Dedifferentiated amniotic fluid mesenchymal stem cell (primary cell): Measurements from ENCODE around the gene EFCAB11.

Experiments
- DNase-seq: peaks from one replicate; pipeline ENCODE4 v3.0.0-alpha.2; 2016; ENCODE audit errors: extremely low spot score

EFCAB11 gene

DNA sequence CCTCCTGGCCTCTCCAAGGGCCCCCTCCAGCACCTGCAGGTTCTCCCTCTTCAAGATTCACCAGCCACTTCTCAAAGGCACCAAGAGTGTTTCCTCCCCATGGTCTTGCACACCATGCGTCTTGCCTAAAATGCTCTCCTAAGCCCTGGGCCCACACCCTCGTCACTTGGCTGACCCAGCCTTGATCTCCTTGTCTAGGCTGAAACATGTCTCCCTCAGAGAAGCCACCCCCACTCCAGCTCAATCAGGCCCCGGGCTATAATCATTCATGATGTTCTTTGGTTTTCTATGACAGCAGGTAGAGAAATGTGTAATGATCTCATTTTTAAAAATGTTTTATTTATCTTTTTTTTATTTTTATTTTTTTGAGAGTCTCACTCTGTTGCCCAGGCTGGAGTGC, 88.1 kb downstream of the EFCAB11 start:
- no peak for DNase-seq

DNA sequence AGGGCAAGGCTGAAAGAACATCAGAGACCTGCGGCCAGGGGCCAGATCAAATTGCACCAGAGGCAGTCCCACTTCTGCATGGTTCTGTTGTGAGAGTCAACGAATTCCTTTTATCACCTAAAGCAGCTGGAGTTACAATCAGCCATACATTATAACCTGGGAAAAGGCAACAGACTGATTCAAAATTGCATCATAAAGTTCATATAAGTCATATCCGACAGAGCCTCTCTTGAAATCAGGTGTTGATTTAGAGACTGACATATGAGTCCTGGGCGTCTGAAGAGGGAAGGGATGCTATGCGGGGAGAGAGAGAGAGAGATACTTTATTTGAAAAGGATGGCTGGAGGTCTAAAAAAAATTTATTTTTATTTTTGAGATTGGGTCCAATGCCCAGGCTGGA, 89.4 kb downstream of the EFCAB11 start:
- no peak for DNase-seq

DNA sequence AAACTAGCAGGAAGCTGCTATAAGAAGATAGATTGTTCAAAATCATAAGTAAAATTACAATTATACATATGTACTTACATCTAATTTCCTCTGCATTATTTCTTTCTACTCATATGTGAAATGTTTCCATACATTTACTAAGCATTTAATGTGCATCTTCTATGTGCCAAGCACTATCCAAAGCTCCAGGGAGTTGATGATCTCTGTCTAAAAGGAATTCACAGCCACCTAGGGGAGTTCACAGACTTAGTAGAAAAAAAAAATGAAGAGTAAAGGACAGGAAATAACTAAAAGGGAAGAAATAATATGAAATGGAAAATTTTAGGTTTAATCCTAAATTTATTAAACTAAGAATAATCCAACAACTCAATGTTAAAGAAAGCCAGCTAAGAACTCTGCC, 91.7 kb downstream of the EFCAB11 start:
- no peak for DNase-seq

DNA sequence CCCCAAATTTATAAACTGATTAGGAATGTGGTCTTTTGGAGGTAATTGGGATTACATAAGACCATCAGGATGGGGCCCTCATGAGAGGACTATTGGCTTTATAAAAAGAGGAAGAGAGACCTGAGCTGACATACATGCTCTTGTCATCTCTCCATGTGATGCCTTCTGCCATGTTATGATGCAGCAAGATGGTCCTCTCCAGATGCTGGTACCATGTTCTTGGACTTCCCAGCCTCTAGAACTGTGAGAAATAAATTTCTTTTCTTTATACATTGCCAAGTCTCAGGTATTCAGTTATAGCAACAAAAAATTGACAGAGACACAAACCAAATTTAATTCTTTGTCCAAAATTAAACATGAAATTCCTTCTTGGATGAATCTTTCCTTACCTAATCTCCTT, 92.9 kb downstream of the EFCAB11 start:
- DNase-seq, result no peak

DNA sequence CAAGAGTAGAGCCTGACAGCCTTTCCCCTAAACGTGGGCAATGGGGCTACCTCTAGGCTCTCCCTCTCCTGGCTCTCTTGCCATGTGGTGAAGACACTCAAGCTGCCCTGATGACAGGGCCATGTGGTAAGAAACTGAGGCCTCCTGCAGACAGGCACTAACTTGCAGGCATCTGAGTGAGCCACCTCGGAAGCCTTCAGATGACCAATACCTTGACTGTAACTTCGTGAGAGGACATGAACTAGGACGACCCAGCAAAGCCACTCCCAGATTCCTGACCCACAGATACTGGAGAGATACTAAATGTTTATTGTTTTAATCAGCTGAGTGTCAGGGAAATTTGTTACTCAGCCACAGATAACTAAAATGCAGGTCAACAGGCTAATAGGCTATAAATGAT, 96.4 kb downstream of the EFCAB11 start:
- DNase-seq, result no peak

DNA sequence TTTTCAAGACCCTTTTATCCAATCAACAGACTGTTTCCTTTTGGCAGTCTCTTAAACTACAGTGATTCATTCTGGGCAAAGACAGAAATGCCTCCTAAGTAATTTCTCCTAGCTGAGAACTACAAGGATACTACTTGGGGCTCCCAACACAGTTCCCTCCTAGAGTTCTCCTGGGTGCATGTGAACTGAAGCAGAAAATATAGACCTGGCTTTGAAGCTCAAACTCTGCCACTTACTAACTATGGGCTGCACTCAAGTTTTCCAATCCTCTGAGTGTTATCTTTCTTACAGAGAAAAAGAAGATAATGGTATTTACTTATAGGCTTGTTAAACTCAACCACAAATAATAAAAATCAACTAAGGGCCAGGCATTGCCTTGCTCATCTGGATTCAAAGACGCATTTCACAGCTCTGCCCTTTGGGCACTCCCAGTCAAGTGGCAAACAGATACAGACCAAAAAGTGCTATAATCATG, 97.6 kb downstream of the EFCAB11 start:
- DNase-seq, result no peak

DNA sequence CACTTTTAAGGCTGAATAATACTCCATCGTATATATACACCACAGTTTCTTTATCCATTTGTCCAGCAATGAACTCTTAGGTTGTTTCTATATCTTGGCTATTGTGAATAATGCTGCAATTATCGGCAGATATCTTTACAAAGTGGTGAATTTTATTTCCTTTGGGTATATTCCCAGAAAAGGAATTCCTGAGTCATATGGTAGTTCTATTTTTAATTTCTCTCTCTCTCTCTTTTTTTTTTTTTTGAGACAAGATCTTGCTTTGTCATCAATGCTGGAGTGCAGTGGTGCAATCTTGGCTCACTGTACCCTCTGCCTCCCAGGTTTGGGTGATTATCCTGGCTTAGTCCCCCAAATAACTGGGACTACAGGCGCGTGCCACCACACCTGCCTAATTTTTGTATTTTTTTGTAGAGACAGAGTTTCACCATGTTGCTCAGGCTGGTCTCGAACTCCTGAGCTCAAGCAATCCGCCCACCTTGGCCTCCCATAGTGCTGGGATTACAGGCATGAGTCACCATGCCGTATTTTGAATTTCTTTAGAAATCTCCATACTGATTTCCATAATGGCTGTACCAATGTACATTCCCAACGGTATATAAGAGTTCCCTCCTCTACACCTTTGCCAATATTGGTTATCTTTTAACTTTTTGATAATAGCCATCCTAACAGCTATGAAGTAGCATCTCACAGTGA, 98.4 kb downstream of the EFCAB11 start:
- peak; percentile 87 for DNase-seq

DNA sequence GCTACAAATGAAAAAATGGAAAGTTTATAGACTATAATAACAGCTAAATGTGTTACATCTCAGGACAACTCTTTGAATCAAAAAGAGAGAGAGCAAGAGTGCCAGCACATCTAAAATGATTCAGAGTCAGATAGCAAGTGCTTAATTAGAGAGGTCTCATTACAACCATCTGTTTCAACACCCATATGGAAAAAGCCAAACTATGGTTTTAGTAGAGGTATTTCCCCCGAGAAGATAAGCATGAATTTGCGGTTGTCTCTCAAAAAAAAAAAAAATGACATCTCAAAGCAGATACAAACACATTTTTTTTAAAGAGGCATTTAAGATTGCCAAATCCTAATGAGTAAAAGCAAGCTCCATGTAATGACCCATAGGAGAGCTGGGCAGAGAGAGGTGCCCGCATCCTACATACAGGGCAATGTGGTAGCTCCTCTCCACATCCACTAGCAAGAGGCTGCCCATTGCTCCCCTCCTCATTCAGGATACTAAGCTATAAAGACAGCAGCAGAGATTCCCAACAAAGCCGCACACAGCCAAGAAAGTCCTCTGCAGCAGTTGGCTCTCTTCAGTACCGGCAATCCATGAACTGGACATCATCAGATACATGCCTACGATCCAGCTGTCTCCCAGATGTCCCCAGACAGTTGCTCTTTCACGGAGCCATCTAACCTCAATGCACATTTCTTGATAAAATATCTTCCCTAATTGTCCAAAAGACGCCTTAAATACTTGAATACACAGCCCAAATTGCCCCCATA, 100.4 kb downstream of the EFCAB11 start:
- no peak for DNase-seq

DNA sequence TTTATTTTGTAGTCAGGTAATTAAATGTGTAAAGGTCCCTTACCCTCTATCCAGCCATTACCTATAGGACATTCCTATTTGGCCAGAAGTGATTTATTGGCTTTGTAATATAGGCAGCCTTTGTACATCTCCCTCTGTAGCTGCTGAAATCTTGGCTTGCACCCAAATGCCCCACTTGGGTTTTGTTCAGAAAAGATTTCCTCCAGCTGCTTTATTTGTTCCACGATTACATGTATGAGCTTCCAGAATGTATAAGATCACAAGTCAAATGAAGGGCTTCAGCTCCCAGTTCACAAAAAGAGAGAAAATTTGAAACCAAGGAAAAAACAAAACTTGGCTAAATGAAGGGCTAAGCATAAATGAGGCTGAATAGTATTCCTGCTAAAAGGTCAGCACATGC, 103.4 kb downstream of the EFCAB11 start:
- no peak for DNase-seq

DNA sequence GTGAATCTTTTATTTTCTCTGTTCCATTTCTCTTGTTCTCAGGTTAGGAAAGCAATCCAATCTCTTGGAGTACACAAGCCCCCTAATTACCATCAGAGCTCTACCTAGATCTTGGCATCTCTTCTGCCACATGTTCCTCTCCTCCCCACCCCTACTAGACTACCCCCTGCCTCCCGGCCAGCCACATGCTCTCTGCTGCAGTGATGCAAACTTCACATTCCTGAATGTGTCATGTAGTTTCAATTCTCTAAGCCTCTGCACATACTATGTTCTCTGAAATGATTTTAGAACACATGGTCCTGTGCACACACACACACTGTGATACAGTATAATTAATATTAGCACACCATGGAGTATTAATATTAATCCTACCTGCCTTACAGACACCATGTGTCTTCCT, 104.6 kb downstream of the EFCAB11 start:
- DNase-seq, result no peak

DNA sequence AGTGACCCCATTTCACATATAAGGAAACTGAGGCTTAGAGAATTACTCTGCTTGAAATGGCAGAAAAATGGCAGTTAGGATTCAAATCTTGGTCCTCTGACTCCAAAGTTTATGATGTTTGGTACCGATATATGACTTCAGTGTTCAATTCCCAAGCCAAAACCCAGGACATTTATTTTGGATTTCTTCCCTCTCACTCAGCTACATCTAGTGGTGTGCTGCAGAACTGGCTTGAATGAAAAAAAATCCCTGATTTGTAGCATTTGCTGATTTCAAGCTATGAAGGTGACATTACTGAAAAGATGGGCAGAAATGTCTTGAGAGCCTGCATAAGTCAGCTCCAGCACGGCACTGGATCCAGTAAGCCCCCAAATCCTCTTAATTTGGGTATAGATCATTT, 106.4 kb downstream of the EFCAB11 start:
- DNase-seq, result no peak

DNA sequence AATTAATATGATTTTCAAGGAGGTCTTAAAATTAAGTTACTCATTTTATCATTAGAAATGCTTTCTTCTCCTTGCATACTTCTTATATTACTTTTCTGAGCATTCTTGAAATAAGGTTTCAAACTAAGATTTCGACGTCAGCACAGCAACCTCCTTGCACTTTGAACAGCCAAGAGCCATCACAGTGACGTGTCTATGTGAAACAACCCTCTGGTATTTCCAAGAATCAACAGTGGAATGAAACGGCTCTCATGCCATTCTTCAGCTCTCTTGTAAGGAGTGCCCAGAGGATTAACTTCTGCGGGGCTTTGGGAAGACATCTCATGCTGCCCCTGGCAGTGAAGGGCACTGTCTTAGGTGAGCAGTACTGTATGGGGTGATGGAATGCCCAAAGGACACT, 109.2 kb downstream of the EFCAB11 start:
- peak; percentile 58 for DNase-seq

DNA sequence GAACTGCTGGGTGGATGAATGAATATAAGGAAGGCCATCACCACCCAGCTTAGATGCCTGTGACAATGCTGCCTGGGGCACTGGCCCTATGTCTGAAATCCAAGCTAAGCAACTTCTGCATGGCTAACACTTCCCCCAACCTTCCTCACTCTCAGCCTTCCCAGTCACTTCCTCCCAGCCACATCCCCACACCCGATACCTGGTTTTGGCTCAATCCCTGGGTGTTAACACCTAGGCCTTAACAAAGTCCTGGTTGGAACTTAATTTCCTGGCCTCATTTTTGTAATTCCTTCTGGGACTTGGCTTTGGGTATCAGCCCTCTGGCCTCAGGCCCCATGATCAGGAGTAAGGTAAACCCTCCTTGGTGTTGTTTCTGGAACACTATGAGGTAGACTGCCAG, 110.0 kb downstream of the EFCAB11 start:
- DNase-seq, result no peak

DNA sequence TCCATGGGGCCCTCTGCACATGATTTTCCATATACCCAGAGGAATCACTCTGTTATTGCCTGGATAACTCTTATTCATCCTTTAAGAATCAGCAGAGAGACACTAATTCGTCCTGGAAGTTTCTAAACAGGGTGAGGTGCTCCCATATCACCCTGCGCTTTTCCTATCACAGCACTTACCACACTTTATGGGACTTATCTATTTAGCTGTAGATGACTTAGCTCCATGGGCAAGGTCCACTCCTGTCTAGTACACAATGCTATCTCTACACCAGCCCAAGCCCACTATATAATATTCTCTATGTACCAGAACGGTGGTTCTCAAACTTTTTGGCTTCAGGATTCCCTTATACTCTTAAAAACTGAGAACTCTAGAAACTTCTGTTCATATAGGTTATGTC, 111.7 kb downstream of the EFCAB11 start:
- DNase-seq, result no peak

DNA sequence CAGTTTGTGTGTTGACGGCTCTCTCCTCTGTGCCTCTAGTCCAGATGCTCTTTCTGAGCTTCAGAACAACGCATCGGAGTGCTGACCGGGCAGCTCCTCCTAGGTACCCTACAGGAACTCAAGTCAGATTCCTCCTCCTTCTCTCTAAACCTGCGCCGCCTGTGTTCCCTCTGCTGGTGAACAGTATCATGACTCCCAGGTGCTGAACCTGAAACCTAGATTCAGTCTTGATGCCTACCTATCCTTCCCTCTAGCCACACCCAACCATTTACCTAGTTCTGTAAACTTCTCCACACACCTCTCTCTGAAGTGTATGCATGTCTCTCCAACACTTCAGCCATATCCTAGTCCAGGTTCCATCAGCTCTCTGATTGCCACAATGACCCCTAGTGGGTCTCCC, 112.7 kb downstream of the EFCAB11 start:
- no peak for DNase-seq

DNA sequence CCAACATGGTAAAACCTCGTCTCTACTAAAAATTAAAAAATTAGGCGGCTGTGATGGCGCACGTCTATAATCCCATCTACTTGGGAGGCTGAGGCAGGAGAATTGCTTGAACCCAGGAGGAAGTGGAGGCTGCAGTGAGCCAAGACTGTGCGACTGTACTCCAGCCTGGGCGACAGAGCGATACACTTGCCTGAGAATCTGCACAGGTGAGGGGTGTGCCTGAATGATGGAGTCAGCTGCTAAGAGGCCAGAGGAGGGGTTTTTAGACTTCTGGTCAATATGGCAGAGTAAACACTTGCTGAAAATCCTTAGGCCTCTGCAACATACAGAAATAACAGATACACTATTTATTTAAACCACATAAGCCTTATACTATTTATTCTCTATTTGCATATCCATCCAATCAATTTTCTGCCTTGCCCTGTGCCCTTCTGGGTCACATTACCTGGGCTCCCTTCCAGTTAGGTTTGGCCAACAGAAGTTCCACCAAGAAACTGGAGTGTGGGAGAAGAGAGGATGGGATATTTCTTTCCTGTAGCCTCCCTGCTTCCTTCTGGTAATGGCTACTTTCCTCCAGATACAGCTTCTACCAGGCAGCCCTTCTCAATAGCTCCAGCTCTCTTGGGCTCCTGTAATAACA, 117.6 kb downstream of the EFCAB11 start:
- DNase-seq, result no peak

DNA sequence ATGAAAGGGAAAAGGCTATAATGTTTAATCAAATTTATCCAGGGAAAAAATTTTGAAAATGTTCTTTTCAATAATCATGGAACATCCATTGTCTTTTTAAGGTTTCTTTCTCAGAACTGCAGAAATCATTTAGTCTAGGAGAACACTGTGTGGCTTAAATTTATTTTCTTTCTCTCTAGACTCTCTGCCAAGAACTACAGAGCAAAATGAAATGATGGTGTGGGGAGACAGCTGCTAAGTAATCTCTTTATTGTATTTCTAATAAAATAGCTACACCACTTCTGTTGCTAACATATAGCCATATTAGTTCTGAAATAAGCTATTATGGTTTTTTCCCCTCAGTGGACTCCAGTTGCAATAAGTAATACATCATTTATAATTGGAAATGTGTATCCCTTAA, 120.9 kb downstream of the EFCAB11 start:
- DNase-seq, result no peak

DNA sequence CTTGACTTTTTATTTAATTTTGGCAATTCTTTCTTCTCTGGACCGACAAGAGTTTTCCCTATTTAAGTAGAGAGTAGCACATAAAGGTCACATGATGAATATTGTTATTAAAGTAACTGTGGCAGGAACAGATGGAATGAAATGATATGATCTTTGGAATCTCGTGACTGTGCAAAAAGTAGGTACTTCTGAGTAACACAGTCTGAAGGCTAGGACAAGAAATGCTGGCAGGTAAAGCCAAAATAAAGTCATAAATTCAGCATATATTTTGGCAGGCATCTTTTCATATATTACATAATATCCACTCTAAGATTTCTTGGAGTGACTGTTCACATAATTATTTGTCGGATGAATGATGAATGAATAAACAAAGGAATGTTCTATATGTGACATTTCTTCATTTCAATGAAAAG, 121.4 kb downstream of the EFCAB11 start:
- no peak for DNase-seq

DNA sequence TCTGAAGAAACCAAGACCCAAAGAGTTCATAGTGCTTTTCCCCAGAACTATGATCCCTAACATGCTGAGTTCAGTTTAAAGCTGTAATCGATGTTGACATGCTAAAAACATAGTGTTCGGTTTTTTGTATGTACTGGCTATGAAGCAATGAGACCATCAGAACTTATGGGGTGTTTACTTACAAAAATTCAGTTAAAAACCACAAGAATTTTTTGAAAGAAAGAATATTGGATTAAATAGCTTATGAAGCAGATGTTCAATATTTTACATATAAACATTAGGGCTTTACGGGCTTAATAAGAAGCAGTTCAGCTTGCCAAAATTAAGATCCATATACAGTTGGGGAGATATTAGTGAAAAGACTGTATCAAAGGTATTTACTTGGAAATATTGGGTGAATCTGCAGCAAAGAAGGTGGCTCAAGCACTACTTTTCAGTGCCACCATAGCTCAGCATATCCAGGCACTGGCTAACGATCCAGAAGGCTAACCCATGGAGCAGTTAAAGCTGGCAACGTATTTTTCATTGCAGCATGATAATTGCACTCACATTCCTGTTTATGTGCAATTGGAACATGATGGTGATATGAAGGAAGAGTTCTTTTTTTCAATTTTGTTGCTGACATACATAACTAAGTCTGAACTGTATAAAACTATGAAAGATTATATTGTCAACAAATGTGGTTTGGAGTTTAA, 125.9 kb downstream of the EFCAB11 start:
- DNase-seq, result no peak

DNA sequence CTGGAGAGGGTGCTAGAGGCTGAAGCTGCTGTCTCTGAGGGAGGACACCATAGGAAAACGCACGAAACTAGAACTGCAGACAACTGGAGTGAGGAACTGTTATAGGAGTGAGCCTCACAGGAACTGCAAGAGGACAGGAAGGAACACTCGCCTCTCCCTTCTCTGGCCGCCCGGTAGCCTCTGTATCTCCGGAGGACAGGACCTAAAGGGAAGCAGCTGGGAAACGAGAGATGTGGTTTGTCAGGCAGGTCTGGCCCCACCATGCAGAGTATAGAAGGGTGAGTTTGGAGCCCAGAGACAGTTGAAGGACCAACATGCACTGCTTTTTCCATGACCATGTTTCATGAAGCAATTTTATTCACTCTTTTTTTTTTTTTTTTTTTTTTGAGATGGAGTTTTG, 127.3 kb downstream of the EFCAB11 start:
- DNase-seq, result no peak

DNA sequence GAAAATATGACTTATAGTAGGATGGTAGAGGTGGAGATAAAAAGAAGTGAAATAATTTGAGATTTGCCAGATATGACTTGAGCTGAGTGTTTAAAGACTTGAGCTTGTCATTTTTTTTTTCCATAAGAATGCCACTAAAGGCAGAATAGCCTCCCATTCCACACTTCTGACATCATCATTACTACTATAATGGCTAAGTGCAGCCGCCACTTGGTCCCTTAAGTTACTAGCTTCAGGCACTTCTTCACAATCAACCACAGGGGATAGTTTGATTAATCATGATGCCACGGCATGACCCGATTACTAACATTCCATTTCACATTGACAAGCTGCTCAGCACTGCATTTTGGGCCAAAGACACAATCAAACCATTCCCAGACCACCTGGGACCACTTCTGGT, 127.9 kb downstream of the EFCAB11 start:
- DNase-seq, result no peak

DNA sequence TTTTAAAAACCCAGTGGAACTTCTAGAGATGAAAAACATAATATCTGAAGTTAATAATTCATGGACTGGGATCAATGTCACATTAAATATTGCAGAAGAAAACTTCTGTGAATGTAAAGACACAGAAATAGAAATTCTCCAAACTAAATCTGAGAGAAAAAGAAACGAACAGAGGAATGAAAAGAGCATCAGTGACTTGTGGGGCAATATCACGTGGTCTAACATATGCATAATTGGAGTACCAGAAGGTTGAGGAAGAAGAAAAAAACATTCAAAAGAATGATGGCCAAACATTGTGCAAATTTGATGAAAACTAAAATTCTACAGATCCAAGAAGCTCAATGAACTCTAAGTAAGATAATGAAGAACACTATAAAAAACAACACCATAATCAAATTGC, 130.8 kb downstream of the EFCAB11 start:
- DNase-seq, result no peak
